Epidermal melanocyte (primary cell): ENCODE data around the gene GPR137.

ENCODE experiments used
- DNase-seq: peaks from one replicate; pipeline ENCODE4 v3.0.0; 2011; ENCODE audit warnings: low spot score; ENCODE audit not compliant: insufficient read length

GPR137 gene

DNA sequence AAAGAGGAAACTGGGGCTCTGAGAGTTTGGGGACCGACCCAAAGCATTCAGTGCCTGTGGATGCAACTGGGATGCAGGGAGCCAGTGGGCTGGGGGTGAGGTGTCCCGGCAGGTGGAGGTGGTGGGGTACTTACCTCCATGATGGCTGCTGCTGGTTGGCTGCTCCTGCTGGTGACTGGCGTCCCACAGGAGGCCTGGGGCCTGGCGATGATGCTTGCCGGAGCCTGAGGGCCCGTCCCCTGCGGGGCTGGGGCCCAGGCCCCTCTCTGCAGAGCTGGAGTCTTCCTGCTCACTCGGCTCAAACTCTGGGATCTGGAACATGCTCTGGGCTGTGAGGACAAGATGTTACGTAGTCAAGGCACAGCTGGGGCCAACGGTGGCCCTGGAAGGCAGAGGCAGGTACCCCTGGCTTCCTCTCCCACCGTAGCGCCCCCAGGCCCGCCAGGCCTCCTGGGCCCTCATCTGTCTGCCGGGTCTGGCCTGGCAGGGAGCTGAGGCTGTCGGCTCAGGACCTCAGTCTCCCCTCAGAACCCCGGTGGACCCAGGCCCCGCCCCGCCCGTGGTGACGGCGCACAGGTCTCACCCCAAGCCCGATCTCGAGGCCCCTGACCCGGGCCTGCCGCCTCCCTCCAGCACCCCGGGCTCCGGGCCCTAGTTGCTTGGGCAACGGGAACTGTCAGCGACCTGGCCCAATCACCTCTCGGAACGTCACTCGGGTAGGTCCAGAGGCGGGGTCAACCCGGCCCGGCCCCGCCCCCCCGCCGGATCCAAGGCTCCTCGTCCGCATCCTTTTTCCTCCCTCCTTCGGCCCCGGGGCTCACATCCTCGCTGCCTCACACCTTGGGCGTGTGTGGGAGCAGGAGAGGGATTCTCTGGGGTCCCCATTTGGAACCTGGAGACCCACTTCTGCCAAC is 1.3 kb upstream of the GPR137 start, which contains the start of gene BAD:
BAD (minus strand) TSS at position 618 of the 914 bp plus-strand sequence; CDS start at position 321, 297 bp downstream.
- peak; percentile 99 for DNase-seq

GRCh38 chr11:64285885-64286800 is 495 bp downstream of the GPR137 start:
- no peak for DNase-seq

DNA sequence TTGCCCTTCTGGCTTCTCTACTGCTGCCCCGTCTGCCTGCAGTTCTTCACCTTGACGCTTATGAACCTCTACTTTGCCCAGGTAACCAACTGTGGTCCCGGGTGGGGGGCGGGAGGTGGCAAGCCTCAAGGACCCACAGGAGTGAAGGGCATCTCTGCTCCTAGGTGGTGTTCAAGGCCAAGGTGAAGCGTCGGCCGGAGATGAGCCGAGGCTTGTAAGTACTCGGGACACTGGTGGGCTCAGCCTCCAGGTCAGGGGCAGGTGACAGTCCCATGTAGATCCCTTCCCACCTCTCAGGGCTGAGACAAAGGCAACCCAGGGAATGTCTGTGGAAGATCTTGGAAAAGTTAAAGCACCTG is 1.1 kb downstream of the GPR137 start:
- no peak for DNase-seq

DNA sequence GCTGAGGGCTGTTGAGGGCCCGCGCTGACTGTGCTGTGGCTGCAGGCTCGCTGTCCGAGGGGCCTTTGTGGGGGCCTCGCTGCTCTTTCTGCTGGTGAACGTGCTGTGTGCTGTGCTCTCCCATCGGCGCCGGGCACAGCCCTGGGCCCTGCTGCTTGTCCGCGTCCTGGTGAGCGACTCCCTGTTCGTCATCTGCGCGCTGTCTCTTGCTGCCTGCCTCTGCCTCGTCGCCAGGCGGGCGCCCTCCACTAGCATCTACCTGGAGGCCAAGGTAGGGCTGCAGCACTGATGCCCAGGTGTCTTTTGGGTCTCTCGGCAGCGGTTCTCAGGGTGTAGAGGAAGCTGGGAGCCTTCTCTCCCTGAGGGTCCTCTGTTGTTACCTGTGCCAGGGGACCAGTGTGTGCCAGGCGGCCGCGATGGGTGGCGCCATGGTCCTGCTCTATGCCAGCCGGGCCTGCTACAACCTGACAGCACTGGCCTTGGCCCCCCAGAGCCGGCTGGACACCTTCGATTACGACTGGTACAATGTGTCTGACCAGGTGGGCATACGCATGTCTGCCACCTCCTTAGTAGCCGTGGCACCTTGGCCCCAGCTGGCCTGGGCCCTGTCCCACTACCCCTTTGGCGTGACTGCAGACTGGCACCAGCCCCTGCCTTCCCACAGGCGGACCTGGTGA is 2.2 kb downstream of the GPR137 start:
- no peak for DNase-seq

DNA sequence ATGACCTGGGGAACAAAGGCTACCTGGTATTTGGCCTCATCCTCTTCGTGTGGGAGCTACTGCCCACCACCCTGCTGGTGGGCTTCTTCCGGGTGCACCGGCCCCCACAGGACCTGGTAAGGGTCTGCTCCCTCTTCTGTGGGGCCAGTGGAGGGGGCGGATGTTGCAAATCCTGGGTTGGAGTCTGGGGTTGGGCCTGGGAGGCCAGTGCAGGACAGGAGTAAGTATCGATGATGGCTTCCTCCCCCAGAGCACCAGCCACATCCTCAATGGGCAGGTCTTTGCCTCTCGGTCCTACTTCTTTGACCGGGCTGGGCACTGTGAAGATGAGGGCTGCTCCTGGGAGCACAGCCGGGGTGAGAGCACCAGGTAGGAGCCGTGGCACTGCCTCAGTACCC is 2.7 kb downstream of the GPR137 start:
- DNase-seq, result no peak

DNA sequence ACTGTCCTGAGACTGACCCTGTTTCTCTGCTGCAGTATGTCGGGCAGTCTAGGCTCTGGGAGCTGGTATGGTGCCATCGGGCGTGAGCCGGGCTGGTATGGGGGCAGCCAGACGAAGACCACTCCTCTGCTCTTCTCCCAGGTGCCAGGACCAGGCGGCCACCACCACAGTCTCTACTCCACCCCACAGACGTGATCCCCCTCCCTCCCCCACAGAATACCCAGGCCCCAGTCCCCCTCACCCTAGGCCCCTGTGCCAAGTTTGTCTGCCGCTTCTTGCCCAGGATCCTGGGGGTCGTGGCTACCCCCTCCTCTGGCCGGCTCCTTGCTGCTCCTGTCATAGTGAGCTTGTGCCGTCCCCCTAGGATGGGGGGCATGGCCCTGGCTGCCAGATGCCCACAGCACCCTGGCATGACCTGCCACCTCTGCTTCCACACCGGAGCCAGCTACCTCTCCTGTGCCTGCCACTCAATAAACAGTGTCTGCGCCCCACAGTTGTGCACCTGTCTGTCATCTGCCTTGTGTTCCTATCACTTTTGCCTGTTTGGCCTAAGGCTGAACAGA is 3.4 kb downstream of the GPR137 start:
- no peak for DNase-seq

GRCh38 chr11:64290352-64291261 is 5.0 kb downstream of the GPR137 start:
- no peak for DNase-seq

DNA sequence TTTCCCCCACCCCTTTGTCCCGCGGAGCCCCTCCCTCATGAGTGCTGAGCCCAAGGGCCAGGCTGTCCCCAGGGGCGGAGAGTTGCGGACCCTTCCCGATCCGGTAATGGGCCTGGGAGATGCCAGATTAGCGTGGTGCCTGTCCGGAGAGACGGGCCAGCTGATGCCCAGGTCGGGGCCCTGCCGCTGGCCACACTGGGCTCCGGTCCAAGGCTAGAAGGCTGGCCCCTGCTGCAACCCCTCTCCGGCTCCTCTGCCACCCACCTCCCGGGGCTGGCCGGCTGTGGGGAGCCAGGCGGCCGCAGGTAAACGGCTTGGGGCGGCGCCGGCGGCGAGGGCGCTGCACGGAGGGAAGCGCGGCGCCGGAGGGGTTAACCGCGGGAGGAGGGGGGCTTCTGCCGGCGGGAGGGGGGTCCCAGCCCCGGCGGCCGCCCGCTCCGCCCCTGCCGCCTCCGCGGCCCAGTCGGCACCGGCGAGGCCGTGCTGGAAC is 5.7 kb downstream of the GPR137 start, which contains the start of gene KCNK4:
KCNK4 (plus strand) TSS at position 41 of the 490 bp plus-strand sequence. CDS start 1,717 bp downstream, outside the sequence.
- no peak for DNase-seq

- DNase-seq, result no peak
Measured at GRCh38 chr11:64291752-64292459, 6.3 kb downstream of the GPR137 start.

GRCh38 chr11:64292460-64293254 is 7.0 kb downstream of the GPR137 start:
- no peak for DNase-seq

DNA sequence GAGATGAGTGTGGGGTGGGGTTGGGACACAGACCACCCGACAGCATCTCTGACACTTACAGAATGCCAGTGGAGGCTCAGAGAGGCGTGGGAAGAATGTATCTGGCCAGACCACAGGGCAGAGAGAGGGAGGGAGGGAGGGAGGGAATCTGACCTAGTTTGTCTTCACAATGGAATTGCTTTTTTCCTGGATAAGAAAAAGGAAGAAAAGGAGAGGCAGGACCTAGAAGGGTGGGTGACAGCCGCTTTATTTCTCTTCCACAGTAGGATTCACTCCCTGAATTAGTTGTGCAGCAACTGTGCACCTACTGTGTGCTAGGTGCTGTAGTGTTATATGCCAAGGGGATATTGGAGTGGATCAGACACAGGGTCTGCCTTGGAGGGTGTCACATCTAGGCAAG is 9.1 kb downstream of the GPR137 start:
- peak; percentile 78 for DNase-seq

GRCh38 chr11:64295760-64296159 is 10.1 kb downstream of the GPR137 start:
- no peak for DNase-seq

DNA sequence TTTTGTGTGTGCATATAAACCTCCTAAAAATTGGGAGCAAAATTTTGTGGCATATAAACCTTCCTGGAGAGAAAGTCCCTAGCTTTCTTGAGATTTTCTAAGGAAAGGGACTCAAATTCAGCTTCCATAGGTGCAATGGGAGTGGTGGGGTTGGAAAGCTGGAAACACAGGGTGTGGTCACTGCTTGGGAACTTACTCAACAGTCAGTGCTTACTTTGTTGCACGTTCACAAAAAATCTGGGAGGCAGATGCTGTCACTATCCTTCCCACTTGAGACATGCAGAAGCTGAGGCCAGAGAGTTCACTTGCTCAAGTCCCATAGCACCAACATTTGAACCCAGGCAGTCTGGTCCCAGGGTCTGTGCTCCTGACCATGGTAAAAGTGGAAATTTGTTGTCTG is 10.6 kb downstream of the GPR137 start:
- DNase-seq, result no peak

GRCh38 chr11:64296830-64297698 is 11.4 kb downstream of the GPR137 start:
- DNase-seq, result no peak

GRCh38 chr11:64297699-64298358 is 12.2 kb downstream of the GPR137 start:
- DNase-seq, result no peak

GRCh38 chr11:64298966-64299846 is 13.6 kb downstream of the GPR137 start:
- peak; percentile 52 for DNase-seq
